Hair follicular keratinocyte (primary cell): ENCODE results near the gene RAB21. TPM values are rescaled to one million over a fixed set of nuclear protein-coding genes. Genes with fewer than 3 reads are reported as not detected.

ENCODE experiments used
- total RNA-seq: library from RNA; depleted of rRNA; stranded (reverse); fragments of >200 nt; gene quantifications from 2 replicates; pipeline ENCODE4 v1.2.3, GENCODE V29; 2015

Gene RAB21, protein sequence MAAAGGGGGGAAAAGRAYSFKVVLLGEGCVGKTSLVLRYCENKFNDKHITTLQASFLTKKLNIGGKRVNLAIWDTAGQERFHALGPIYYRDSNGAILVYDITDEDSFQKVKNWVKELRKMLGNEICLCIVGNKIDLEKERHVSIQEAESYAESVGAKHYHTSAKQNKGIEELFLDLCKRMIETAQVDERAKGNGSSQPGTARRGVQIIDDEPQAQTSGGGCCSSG
- 14.3 and 15.1 TPM in 2 replicates for total RNA-seq

DNA sequence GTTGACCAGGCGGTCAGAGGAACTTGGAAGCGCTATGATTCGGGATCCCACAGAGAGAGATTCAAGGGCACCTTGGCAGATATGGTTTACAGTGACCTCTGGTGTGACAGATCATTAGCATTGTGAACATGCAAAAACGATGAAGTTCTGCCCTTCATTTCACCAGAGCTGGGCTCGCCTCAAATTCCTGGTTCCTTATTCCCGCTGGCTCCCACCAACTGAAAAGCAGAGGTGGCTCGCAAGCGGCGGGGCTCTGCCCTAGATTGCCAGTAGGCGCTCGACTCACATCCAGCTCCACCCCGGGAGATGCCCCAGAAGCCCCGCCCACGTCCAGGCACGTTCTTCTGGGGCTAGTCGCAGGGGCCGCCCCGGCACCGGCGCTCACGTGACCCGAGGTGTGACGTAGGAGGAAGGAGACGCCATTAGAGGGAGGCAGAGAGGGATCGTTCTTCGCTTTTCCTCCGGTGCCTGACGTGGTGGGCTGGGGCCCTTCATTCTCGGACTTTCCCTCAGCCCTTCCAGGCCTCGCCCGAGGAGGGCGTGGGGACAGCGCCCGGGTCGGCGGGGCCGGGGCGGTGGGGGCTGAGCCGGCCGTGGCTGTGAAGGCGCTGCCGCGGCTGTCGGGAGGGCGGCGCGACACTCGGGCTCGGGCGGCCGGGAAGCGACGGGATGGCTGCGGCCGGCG is at the start of gene RAB21:
Gene RAB21, plus strand, starts transcription at position 403 of the 685 bp plus-strand sequence. Its CDS starts 267 bp downstream, at position 670.

Other genes starting within 250 kb of the RAB21 start
- gene ZFC3H1, start 91.0 kb upstream of the RAB21 start, total RNA-seq: 8.3 and 8.4 TPM in 2 replicates
- gene THAP2, start 90.6 kb upstream of the RAB21 start, total RNA-seq: 1.5 and 5.8 TPM in 2 replicates
- 9.5 and 20.4 TPM in 2 replicates for gene TMEM19, start 68.8 kb upstream of the RAB21 start, total RNA-seq
- gene TBC1D15, start 84.9 kb downstream of the RAB21 start, total RNA-seq: 8.9 and 9.1 TPM in 2 replicates
- gene TPH2, start 184.0 kb downstream of the RAB21 start, total RNA-seq: not detected in 2 replicates